K562 (cell line): Measurements from ENCODE around the gene MACROH2A2. TPM values are rescaled to one million over a fixed set of nuclear protein-coding genes. Genes with fewer than 3 reads are reported as not detected.

ENCODE experiments used
- ATAC-seq: fragments of 200-7000 bp; cut with Tn5 transposase; 3 replicates; pipeline ENCODE4 v1.9.1; 2020; ENCODE audit warnings: moderate library complexity
- BruUV-seq: library from RNA; stranded (reverse); fragments of 400-500 nt; replicated peaks from 2 replicates; lab custom pipeline; 2021; lab: Mats Ljungman, UMichigan
- CTCF ChIA-PET: fragments of 300-600 bp; formaldehyde crosslinking; extraction: SDS; loops from one replicate; lab custom pipeline; 2021; ENCODE audit warnings: low intra/inter-chr PET ratio; lab: Yijun Ruan, JAX
- POLR2A ChIA-PET: fragments of 300-600, 350-650 bp; sonication (Branson Sonifier 250); formaldehyde crosslinking; extraction: SDS; loops from one replicate; lab custom pipeline; 2021; ENCODE audit warnings: antibody characterized with exemption, inconsistent platforms; lab: Yijun Ruan, JAX
- DNase-seq, 4 experiments: peaks; one replicate each; pipeline versions ENCODE4 v3.0.0 to v3.0.0-alpha.2; 2011 to 2018; ENCODE audit warnings: low spot score in 3 of 4, mixed read lengths in 3 of 4; ENCODE audit errors: extremely low read depth in 1 of 4
- FAIRE-seq: peaks from 2 replicates; lab custom pipeline; 2011; peaks lifted over from hg19 to GRCh38; lab: Jason Lieb, UNC
- H2AFZ ChIP-seq: 2 replicates; pipeline ENCODE4 v1.6.0; 2011; ENCODE audit warnings: low read depth, low read length, control low read depth, inconsistent platforms
- H3K27ac ChIP-seq: fragments of 200-600 bp; 3 replicates; pipeline ENCODE4 v1.8.0; 2011; ENCODE audit warnings: low read depth, mild to moderate bottlenecking, control low read depth, inconsistent platforms, low read length, moderate library complexity, mixed read lengths; ENCODE audit errors: extremely low read depth
- H3K27me3 ChIP-seq, 2 experiments: fragments of 300-600 bp in 1 of 2; 2 replicates in 1 of 2; 3 replicates in 1 of 2; pipeline versions ENCODE4 v1.6.0 to v1.8.0; 2011; ENCODE audit warnings: inconsistent platforms in 2 of 2, low read length in 2 of 2, mild to moderate bottlenecking in 1 of 2, mixed read lengths in 1 of 2, moderate library complexity in 1 of 2; ENCODE audit not compliant: control insufficient read depth in 2 of 2, insufficient read depth in 2 of 2
- H3K36me3 ChIP-seq: fragments of 300-600 bp; 3 replicates; pipeline ENCODE4 v1.8.0; 2011; ENCODE audit warnings: mild to moderate bottlenecking, low read length, inconsistent platforms; ENCODE audit not compliant: control insufficient read depth, insufficient read depth
- H3K4me1 ChIP-seq, 2 experiments: fragments of 200-600 bp in 1 of 2; replicated peaks in 1 of 2; 2 replicates in 1 of 2; 3 replicates in 1 of 2; pipeline versions ENCODE4 v1.5.1 to v1.8.0; 2011; ENCODE audit warnings: inconsistent platforms in 2 of 2, low read length in 2 of 2, mild to moderate bottlenecking in 1 of 2, mixed read lengths in 1 of 2, moderate library complexity in 1 of 2; ENCODE audit not compliant: control insufficient read depth in 2 of 2, insufficient read depth in 2 of 2
- H3K4me2 ChIP-seq: 2 replicates; pipeline ENCODE4 v1.6.1; 2011; ENCODE audit warnings: low read length, control low read depth, inconsistent platforms, mixed read lengths; ENCODE audit not compliant: insufficient read depth
- H3K4me3 ChIP-seq: fragments of 200-600 bp; sonication (generic), shearing (Covaris generic); 2 replicates; pipeline ENCODE4 v1.5.1; 2016; ENCODE audit warnings: control low read depth, inconsistent platforms
- H3K79me2 ChIP-seq: fragments of 200-600 bp; 3 replicates; pipeline ENCODE4 v1.8.0; 2011; ENCODE audit warnings: low read length, inconsistent platforms; ENCODE audit not compliant: control insufficient read depth, insufficient read depth
- H3K9ac ChIP-seq, 2 experiments: 2 replicates each; pipeline versions ENCODE4 v1.6.0 to v1.6.1; 2011; ENCODE audit warnings: low read depth in 2 of 2, low read length in 2 of 2, control low read depth in 1 of 2, inconsistent platforms in 1 of 2, mild to moderate bottlenecking in 1 of 2, mixed read lengths in 1 of 2; ENCODE audit not compliant: insufficient read depth in 1 of 2
- H3K9me1 ChIP-seq: one replicate; pipeline ENCODE4 v1.6.0; 2011; ENCODE audit warnings: inconsistent platforms, mild to moderate bottlenecking, low read length, moderate library complexity; ENCODE audit not compliant: control insufficient read depth, insufficient read depth
- H3K9me3 ChIP-seq: replicated peaks from 2 replicates; pipeline ENCODE4 v1.5.1; 2011; ENCODE audit warnings: low read depth, low read length, inconsistent platforms; ENCODE audit not compliant: control insufficient read depth, insufficient read depth
- H4K20me1 ChIP-seq: replicated peaks from 2 replicates; pipeline ENCODE4 v1.6.1; 2011; ENCODE audit warnings: low read length, inconsistent platforms, mixed read lengths; ENCODE audit not compliant: control insufficient read depth, insufficient read depth
- CHAMP1 ChIP-seq: fragments of 450-650 bp; IDR thresholded peaks from 2 replicates; pipeline ENCODE4 v1.6.1; 2016; ENCODE audit warnings: mild to moderate bottlenecking
- E2F3 ChIP-seq: fragments of 250-450 bp; sonication (Bioruptor Pico); IDR thresholded peaks from 2 replicates; pipeline ENCODE4 v1.4.0; 2020; ENCODE audit warnings: mild to moderate bottlenecking
- E2F5 ChIP-seq: sonication (generic); formaldehyde crosslinking; IDR thresholded peaks from 2 replicates; pipeline ENCODE4 v1.8.0; 2022; ENCODE audit warnings: mild to moderate bottlenecking, missing genetic modification reagents
- EHMT2 ChIP-seq: fragments of 450-650 bp; IDR thresholded peaks from 2 replicates; pipeline ENCODE4 v1.6.1; 2018; ENCODE audit warnings: antibody characterized with exemption
- ETV1 ChIP-seq: fragments of 450-650 bp; conservative IDR thresholded peaks from 2 replicates; pipeline ENCODE4 v1.6.1; 2016; ENCODE audit warnings: missing genetic modification characterization, control low read depth, low read depth, missing compliant biosample characterization
- ETV6 ChIP-seq, 3 experiments: fragments of 150-350 bp in 1 of 3; sonication (generic) in 1 of 3; formaldehyde crosslinking in 1 of 3; IDR thresholded peaks; 2 replicates each; pipeline versions ENCODE4 v1.6.1 to v1.8.0; 2014 to 2022; ENCODE audit warnings: borderline replicate concordance in 2 of 3, low read depth in 2 of 3, antibody characterized with exemption in 1 of 3, low read length in 1 of 3, mild to moderate bottlenecking in 1 of 3, missing genetic modification reagents in 1 of 3
- FOSL1 ChIP-seq: fragments of 200-800 bp; sonication (Bioruptor generic); conservative IDR thresholded peaks from 2 replicates; pipeline ENCODE4 v1.6.1; 2016; ENCODE audit warnings: missing genetic modification characterization, missing compliant biosample characterization
- FOXM1 ChIP-seq, 2 experiments: fragments of 450-650 bp in 1 of 2; sonication (generic) in 1 of 2; formaldehyde crosslinking in 1 of 2; IDR thresholded peaks; 2 replicates each; pipeline versions ENCODE4 v1.6.1 to v1.9.0; 2017 to 2022; ENCODE audit warnings: low read depth in 2 of 2, mild to moderate bottlenecking in 2 of 2, missing genetic modification reagents in 1 of 2, moderate library complexity in 1 of 2
- ILF3 ChIP-seq: fragments of 450-650 bp; IDR thresholded peaks from 2 replicates; pipeline ENCODE4 v1.6.1; 2018; ENCODE audit warnings: antibody characterized with exemption, mild to moderate bottlenecking, moderate library complexity, borderline replicate concordance
- MCM3 ChIP-seq: fragments of 450-650 bp; IDR thresholded peaks from 2 replicates; pipeline ENCODE4 v1.6.1; 2016
- MITF ChIP-seq: IDR thresholded peaks from 2 replicates; pipeline ENCODE4 v1.6.1; 2014; ENCODE audit warnings: antibody characterized with exemption
- RNF219 ChIP-seq: fragments of 250-450 bp; sonication (Bioruptor Pico); IDR thresholded peaks from 2 replicates; pipeline ENCODE4 v1.5.0; 2022; ENCODE audit warnings: mild to moderate bottlenecking
- WGBS: fragments of 100-300 bp; shearing (Covaris generic); methylation state at CpG from one replicate; pipeline ENCODE4 v1.1.6; 2016; ENCODE audit warnings: low coverage, mixed read lengths; ENCODE audit not compliant: insufficient coverage; ENCODE audit errors: missing lambda C conversion rate; 5-methylcytosine and 5-hydroxymethylcytosine counted together
- in situ Hi-C: fragments of 300-500 bp; cut with MboI; formaldehyde crosslinking; loops from 4 replicates; pipeline ENCODE4 v1.15.0; 2018; ENCODE audit warnings: inconsistent platforms, mixed read lengths
- intact Hi-C: fragments of 100-400 bp; cut with micrococcal nuclease; formaldehyde crosslinking; loops from 2 replicates; pipeline ENCODE4 v1.14.2; 2022
- polyA plus RNA-seq, 8 experiments: library from polyadenylated mRNA; depleted of rRNA in 4 of 8; stranded (reverse) in 5 of 8; unstranded in 3 of 8; fragments of >200 nt; fragmentation: Nextera tagmentation in 2 of 8; fragmentation: Illumina TruSeq in 1 of 8; extraction: Ambion mirVana in 2 of 8; extraction: Trizol in 1 of 8; gene quantifications; 2 replicates each; pipeline versions ENCODE4 v1.2.1 to v1.2.3, GENCODE V29; 2011 to 2014; ENCODE audit warnings: inconsistent platforms in 1 of 8, missing spikeins in 1 of 8
- total RNA-seq, 7 experiments: library from RNA; depleted of rRNA in 6 of 7; stranded (reverse); fragments of >200 nt in 6 of 7; fragmentation: Illumina TruSeq in 2 of 7; extraction: Trizol in 2 of 7; gene quantifications; 2 replicates each; pipeline versions ENCODE4 v1.2.1 to v1.2.3, GENCODE V29; 2011 to 2021; ENCODE audit warnings: low replicate concordance in 1 of 7

MACROH2A2 gene
- total and polyA plus RNA-seq, 9 of the 15 experiments (the other 6 are each of a cell fraction or from before 2014, with no cell fraction given): 0.07 TPM; not detected in 8

- FAIRE-seq: no peak
- Histone ChIP-seq H2AFZ (no peak overlapping the region), H3K4me1 (no peaks in the 10 kb centered on the region), H3K9ac (no peak overlapping the region), H3K36me3 (no peaks in the 10 kb centered on the region), H3K9me1 (no peaks in the 10 kb centered on the region), H3K27me3 (peaks cover 0 to 7% of the 10 kb centered on the region in 2 experiments; a peak in 1 of 5 replicates), H3K4me3 (no peak overlapping the region), H3K9me3 (no peaks in the 10 kb centered on the region), H3K27ac (no peak overlapping the region), H3K79me2 (no peaks in the 10 kb centered on the region), H3K4me2 (no peak overlapping the region), H4K20me1 (no peaks in the 10 kb centered on the region)
- in situ Hi-C loops: no loop called here
- WGBS: 8% methylated on average over 2 of the region's 2 CpGs
- POLR2A ChIA-PET: no interaction called here
- intact Hi-C loops: no loop called here
- CTCF ChIA-PET: no interaction called here
- ATAC-seq: no peak
- no peak for DNase-seq
- no TSS peak for BruUV-seq
- TF ChIP-seq CHAMP1 (no peak), FOSL1 (no peak), ETV1 (tag) (no peak), E2F5 (CRISPR knock-in tag) (no peak), EHMT2 (no peak), ETV6 (IDR thresholded peaks at IDR 0.05; ENCODE audit: borderline replicate concordance in 1 of 2, low read depth in 2 of 2, low read length in 1 of 2) (no peak), ETV6 (CRISPR knock-in tag; IDR thresholded peaks at IDR 0.05; ENCODE audit: borderline replicate concordance) (no peak), ILF3 (no peak), FOXM1 (IDR thresholded peaks at IDR 0.05; ENCODE audit: low read depth) (no peak), FOXM1 (CRISPR knock-in tag; IDR thresholded peaks at IDR 0.05; ENCODE audit: low read depth) (no peak), RNF219 (CRISPR knock-in tag) (no peak), E2F3 (CRISPR knock-in tag) (no peak), MITF (no peak), MCM3 (no peak)
These were observed 11.6 kb upstream of the MACROH2A2 start for GRCh38 chr10:70041016-70041415.
